Measurements from ENCODE around the gene SPARC. TPM values are rescaled to one million over a fixed set of nuclear protein-coding genes. Genes with fewer than 3 reads are reported as not detected.

SPARC gene
- total RNA-seq, 1 experiment from 2014 or later, result 418 TPM

- no peak for DNase-seq (ENCODE audit: low spot score)
- Mint-ChIP-seq H3K27ac (peak overlapping the region; percentile 84), H3K4me3 (peak overlapping the region; percentile 87), H3K4me1 (peaks cover 41% of the 10 kb centered on the region), H3K27me3 (ENCODE audit: low read depth) (no peaks in the 10 kb centered on the region), H3K36me3 (peaks cover 13% of the 10 kb centered on the region), H3K9me3 (no peaks in the 10 kb centered on the region)
- peak; percentile 6; the same call in 1 of the 2 replicates for ATAC-seq
- POLR2A ChIA-PET, result interaction anchor here (0.9 to 2.3 kb wide), 6 partner anchors 8 to 85 kb away, joined by 3 to 15 read pairs (median 5); partner anchors contain the start of gene G3BP1
- 0 out of 2 replicates have a peak, but pooled peaks have one; percentile 4 for TF ChIP-seq ETV6 (CRISPR knock-in tag; IDR thresholded peaks at IDR 0.05)
- no peak for TF ChIP-seq SOX15 (CRISPR knock-in tag; IDR thresholded peaks at IDR 0.05)
- TF ChIP-seq NR2C2 (CRISPR knock-in tag; IDR thresholded peaks at IDR 0.05), result 0 out of 2 replicates have a peak, but pooled peaks have one; percentile 29
- no peak for TF ChIP-seq ZNF671 (CRISPR knock-in tag; IDR thresholded peaks at IDR 0.05)
- 0 out of 2 replicates have a peak, but pooled peaks have one; percentile 2 for TF ChIP-seq FOXK1 (CRISPR knock-in tag; IDR thresholded peaks at IDR 0.05)
- TF ChIP-seq ELF4 (CRISPR knock-in tag; IDR thresholded peaks at IDR 0.05; ENCODE audit: low read depth), result no peak
- CTCF ChIA-PET, result interaction anchor here (0.9 to 2.1 kb wide), 8 partner anchors 10 to 239 kb away, joined by 3 to 20 read pairs (median 9); partner anchors contain the start of gene SLC36A1
Measured at GRCh38 chr5:151685749-151686673, 704 bp downstream of the SPARC start.

GRCh38 chr5:151684690-151685361, 1.9 kb downstream of the SPARC start:
- ChIA-PET CTCF (interaction anchor here (0.6 to 3.3 kb wide), 8 partner anchors 10 to 260 kb away, joined by 3 to 23 read pairs (median 6); no protein-coding TSS in a partner anchor), POLR2A (interaction anchor here (1.5 kb wide), 1 partner anchor 87 kb away, joined by 10 read pairs; the partner anchor contains the start of gene G3BP1)
- Mint-ChIP-seq H3K36me3 (peaks cover 13% of the 10 kb centered on the region), H3K4me1 (peaks cover 41% of the 10 kb centered on the region), H3K4me3 (peak overlapping the region; percentile 87), H3K9me3 (no peaks in the 10 kb centered on the region), H3K27ac (peak overlapping the region; percentile 86), H3K27me3 (ENCODE audit: low read depth) (no peaks in the 10 kb centered on the region)
- peak; percentile 61 for ATAC-seq
- DNase-seq (ENCODE audit: low spot score), result peak; percentile 58
- TF ChIP-seq, protein P1, sequence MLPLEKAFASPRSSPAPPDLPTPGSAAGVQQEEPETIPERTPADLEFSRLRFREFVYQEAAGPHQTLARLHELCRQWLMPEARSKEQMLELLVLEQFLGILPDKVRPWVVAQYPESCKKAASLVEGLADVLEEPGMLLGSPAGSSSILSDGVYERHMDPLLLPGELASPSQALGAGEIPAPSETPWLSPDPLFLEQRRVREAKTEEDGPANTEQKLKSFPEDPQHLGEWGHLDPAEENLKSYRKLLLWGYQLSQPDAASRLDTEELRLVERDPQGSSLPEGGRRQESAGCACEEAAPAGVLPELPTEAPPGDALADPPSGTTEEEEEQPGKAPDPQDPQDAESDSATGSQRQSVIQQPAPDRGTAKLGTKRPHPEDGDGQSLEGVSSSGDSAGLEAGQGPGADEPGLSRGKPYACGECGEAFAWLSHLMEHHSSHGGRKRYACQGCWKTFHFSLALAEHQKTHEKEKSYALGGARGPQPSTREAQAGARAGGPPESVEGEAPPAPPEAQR (CRISPR knock-in tag; IDR thresholded peaks at IDR 0.05), result no peak
- no peak for TF ChIP-seq ZNF425 (CRISPR knock-in tag; conservative IDR thresholded peaks at IDR 0.05)
- no peak for TF ChIP-seq JAZF1 (CRISPR knock-in tag; IDR thresholded peaks at IDR 0.05)
- no peak for TF ChIP-seq ZMAT4 (CRISPR knock-in tag; IDR thresholded peaks at IDR 0.05)
- TF ChIP-seq ESRRA (CRISPR knock-in tag; IDR thresholded peaks at IDR 0.05; ENCODE audit: borderline replicate concordance), result peak; percentile 60; the same call in 1 of the 2 replicates
- TF ChIP-seq NFE2L1 (CRISPR knock-in tag; IDR thresholded peaks at IDR 0.05), result no peak
- no peak for TF ChIP-seq TP53 (CRISPR knock-in tag; IDR thresholded peaks at IDR 0.05)
- TF ChIP-seq SMAD4 (CRISPR knock-in tag; IDR thresholded peaks at IDR 0.05), result no peak
- no peak for TF ChIP-seq MYBL2 (CRISPR knock-in tag; IDR thresholded peaks at IDR 0.05)
- peak; percentile 22; the same call in 1 of the 2 replicates for TF ChIP-seq CTCF (IDR thresholded peaks at IDR 0.05)
- no peak for TF ChIP-seq FOXK1 (CRISPR knock-in tag; IDR thresholded peaks at IDR 0.05)
